Ishikawa (cell line): ENCODE data around the gene MAGEB17.

ENCODE experiments used
- CEBPB ChIP-seq: IDR thresholded peaks from 2 replicates; pipeline ENCODE4 v1.6.1; 2012
- CREB1 ChIP-seq: IDR thresholded peaks from 2 replicates; pipeline ENCODE4 v1.6.1; 2012; ENCODE audit warnings: low read depth
- EGR1 ChIP-seq: IDR thresholded peaks from 2 replicates; pipeline ENCODE4 v1.6.1; 2012
- EP300 ChIP-seq: IDR thresholded peaks from 2 replicates; pipeline ENCODE4 v1.6.1; 2012; ENCODE audit warnings: borderline replicate concordance
- FOXM1 ChIP-seq: IDR thresholded peaks from 2 replicates; pipeline ENCODE4 v1.6.1; 2012; ENCODE audit warnings: low read depth, borderline replicate concordance
- NFIC ChIP-seq: IDR thresholded peaks from 2 replicates; pipeline ENCODE4 v1.6.1; 2012
- RAD21 ChIP-seq: IDR thresholded peaks from 2 replicates; pipeline ENCODE4 v1.6.1; 2012; ENCODE audit warnings: low read depth
- TAF1 ChIP-seq: IDR thresholded peaks from 2 replicates; pipeline ENCODE4 v1.6.1; 2012; ENCODE audit warnings: low read depth, mild to moderate bottlenecking
- TCF12 ChIP-seq: IDR thresholded peaks from 2 replicates; pipeline ENCODE4 v1.6.1; 2012; ENCODE audit warnings: low read depth
- TEAD4 ChIP-seq: IDR thresholded peaks from 2 replicates; pipeline ENCODE4 v1.6.1; 2012
- USF1 ChIP-seq: IDR thresholded peaks from 2 replicates; pipeline ENCODE4 v1.6.1; 2012
- YY1 ChIP-seq: IDR thresholded peaks from 2 replicates; pipeline ENCODE4 v1.6.1; 2012; ENCODE audit warnings: low read depth
- ZBTB7A ChIP-seq: IDR thresholded peaks from 2 replicates; pipeline ENCODE4 v1.6.1; 2012; ENCODE audit warnings: low read depth
- TF ChIP-seq, protein P1 (sequence below): IDR thresholded peaks from 2 replicates; pipeline ENCODE4 v1.6.1; 2012; ENCODE audit warnings: low read depth, mild to moderate bottlenecking
- TF ChIP-seq, protein P2 (sequence below): IDR thresholded peaks from 2 replicates; pipeline ENCODE4 v1.6.1; 2012

MAGEB17 gene

DNA sequence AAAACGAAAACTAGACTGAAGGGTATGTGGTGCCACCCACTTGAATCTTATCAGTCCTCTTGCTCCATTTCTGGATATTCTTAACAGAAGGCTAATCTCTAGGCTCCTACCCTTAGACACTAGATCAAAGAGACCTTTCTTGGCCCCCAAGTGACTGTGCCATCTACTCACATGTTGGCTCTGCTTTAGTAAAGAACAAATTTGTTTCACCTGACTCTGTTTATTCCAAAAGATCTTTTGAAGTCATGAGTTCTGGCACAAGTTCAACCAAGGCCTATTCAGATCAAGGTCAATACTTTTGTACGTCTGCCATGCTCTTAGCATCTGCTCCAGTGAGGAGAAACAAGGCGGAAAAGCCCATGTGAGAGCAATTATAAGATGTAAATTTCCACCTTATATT lies 37.3 kb downstream of the MAGEB17 start:
- TF ChIP-seq, protein P1, sequence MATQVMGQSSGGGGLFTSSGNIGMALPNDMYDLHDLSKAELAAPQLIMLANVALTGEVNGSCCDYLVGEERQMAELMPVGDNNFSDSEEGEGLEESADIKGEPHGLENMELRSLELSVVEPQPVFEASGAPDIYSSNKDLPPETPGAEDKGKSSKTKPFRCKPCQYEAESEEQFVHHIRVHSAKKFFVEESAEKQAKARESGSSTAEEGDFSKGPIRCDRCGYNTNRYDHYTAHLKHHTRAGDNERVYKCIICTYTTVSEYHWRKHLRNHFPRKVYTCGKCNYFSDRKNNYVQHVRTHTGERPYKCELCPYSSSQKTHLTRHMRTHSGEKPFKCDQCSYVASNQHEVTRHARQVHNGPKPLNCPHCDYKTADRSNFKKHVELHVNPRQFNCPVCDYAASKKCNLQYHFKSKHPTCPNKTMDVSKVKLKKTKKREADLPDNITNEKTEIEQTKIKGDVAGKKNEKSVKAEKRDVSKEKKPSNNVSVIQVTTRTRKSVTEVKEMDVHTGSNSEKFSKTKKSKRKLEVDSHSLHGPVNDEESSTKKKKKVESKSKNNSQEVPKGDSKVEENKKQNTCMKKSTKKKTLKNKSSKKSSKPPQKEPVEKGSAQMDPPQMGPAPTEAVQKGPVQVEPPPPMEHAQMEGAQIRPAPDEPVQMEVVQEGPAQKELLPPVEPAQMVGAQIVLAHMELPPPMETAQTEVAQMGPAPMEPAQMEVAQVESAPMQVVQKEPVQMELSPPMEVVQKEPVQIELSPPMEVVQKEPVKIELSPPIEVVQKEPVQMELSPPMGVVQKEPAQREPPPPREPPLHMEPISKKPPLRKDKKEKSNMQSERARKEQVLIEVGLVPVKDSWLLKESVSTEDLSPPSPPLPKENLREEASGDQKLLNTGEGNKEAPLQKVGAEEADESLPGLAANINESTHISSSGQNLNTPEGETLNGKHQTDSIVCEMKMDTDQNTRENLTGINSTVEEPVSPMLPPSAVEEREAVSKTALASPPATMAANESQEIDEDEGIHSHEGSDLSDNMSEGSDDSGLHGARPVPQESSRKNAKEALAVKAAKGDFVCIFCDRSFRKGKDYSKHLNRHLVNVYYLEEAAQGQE, result no peak
- TF ChIP-seq TAF1 (no peak), NFIC (no peak), TCF12 (no peak), CREB1 (no peak), FOXM1 (no peak), USF1 (no peak), CEBPB (no peak), EGR1 (no peak), RAD21 (no peak), YY1 (no peak), ZBTB7A (no peak)
- TF ChIP-seq, protein P2, sequence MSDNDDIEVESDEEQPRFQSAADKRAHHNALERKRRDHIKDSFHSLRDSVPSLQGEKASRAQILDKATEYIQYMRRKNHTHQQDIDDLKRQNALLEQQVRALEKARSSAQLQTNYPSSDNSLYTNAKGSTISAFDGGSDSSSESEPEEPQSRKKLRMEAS, result no peak

DNA sequence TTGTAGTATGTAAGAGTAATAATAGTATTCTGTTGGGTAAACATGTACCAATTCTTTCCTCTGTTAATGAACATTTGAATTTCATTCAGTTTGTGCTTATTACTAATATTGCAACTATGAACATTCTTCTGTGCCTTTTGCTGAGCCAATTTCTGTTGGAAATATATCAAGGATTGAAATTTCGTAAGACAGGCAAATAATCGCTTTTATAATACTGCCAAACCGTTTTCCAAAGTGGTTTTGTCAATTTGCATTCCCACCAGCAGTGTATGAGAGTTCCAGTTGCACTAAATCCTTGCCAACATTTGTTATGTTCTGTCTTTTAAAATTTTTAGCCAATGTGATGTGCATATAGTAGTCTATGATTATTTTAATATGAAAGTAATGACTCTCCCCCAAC lies 38.6 kb downstream of the MAGEB17 start:
- no peak for TF ChIP-seq NFIC
- TF ChIP-seq ZBTB7A, result no peak
- no peak for TF ChIP-seq EP300
- TF ChIP-seq YY1, result no peak
- no peak for TF ChIP-seq FOXM1
- no peak for TF ChIP-seq TCF12

DNA sequence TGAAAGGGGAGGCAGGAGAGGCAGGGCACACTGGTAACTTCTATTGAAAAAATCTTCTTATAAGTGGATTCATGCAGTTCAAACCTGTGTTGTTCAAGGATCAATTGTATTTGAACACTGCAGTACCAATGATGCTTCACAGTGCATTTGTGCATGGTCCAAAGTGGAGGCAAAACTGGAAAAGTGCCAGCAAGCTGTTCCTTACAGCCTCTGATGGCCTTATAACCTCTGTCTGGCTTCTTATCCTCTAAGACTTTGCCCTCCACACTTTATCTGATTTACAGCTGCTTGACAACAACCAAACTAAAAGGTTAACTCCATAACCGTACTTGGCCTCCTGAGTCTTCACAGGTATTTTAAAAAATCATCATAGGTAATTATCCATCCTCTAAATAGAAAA lies 40.4 kb downstream of the MAGEB17 start:
- TF ChIP-seq, protein P1, result no peak
- TF ChIP-seq YY1 (no peak), FOXM1 (no peak), NFIC (no peak), CEBPB (no peak), RAD21 (no peak), USF1 (no peak)

DNA sequence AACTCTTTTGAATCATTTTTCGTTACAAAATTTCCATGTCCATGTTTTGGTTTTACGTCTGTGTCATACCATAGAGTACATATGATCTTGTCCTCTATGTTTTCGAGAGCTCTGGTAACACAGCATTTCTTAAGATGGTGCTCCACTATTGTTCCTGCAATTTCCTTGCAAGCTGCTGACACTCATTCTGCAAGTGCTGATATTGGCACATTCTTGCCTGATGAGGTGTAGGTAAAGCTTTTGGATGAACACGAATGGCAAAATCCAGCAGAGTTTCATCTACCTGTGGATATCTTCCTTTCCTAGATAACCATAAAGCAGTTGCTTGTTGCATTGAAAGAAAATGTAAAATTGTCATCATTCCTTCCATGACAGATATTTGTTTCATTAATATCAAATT lies 41.3 kb downstream of the MAGEB17 start:
- TF ChIP-seq EP300 (no peak), RAD21 (no peak), CEBPB (no peak), EGR1 (no peak), TAF1 (no peak), NFIC (no peak), FOXM1 (no peak), ZBTB7A (no peak), TCF12 (no peak), USF1 (no peak), YY1 (no peak), CREB1 (no peak), TEAD4 (no peak)
- TF ChIP-seq, protein P1, result no peak
- TF ChIP-seq, protein P2, result no peak

DNA sequence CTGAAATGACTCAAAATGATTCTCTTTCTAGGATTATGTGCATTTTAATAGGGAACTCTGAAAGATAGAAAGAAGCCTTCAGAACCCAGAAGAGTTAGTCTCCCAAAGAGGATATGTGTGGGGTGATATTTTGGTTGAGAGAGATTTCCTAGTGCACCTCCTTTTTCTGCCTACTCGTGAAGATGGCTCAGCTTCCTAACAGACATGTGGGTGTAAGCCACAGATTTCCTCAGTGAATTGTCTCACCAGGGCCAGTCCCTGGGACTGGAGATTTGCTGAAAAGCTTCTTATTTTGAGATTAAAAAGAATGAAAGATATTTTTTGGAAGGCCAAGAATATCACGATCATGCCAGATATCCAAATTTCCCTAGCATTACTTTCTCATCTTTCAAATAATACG lies 42.8 kb downstream of the MAGEB17 start:
- TF ChIP-seq, protein P2, result no peak
- TF ChIP-seq FOXM1 (no peak), EGR1 (no peak), YY1 (no peak), CREB1 (no peak), USF1 (no peak), EP300 (no peak), RAD21 (no peak), CEBPB (no peak), ZBTB7A (no peak), TAF1 (no peak), TCF12 (no peak), TEAD4 (no peak), NFIC (no peak)
- TF ChIP-seq, protein P1, result no peak
